GM21576 (cell line): ENCODE data around the gene DOCK2.

Source experiments
- ATAC-seq: cut with Tn5 transposase; IDR thresholded peaks from one replicate; pipeline ENCODE4 v1.9.1; 2021; ENCODE audit warnings: mild to moderate bottlenecking, moderate library complexity; ENCODE audit not compliant: unreplicated experiment

Gene DOCK2

GRCh38 chr5:170108266-170108785 is 471.3 kb downstream of the DOCK2 start:
- ATAC-seq: no peak

GRCh38 chr5:170109059-170110031 is 472.3 kb downstream of the DOCK2 start:
- ATAC-seq: no peak

GRCh38 chr5:170110403-170111087 is 473.5 kb downstream of the DOCK2 start:
- ATAC-seq: no peak

GRCh38 chr5:170111088-170111785 is 474.2 kb downstream of the DOCK2 start:
- ATAC-seq: no peak

GRCh38 chr5:170112876-170113521 is 475.9 kb downstream of the DOCK2 start:
- no peak for ATAC-seq

- ATAC-seq: no peak
Observed at GRCh38 chr5:170113522-170113900, 476.4 kb downstream of the DOCK2 start.

GRCh38 chr5:170114271-170114670 is 477.2 kb downstream of the DOCK2 start:
- ATAC-seq: no peak

- no peak for ATAC-seq
Observed at GRCh38 chr5:170115925-170116324, 478.9 kb downstream of the DOCK2 start.

- no peak for ATAC-seq
Observed at GRCh38 chr5:170117736-170118135, 480.7 kb downstream of the DOCK2 start.

- no peak for ATAC-seq
Observed at GRCh38 chr5:170120576-170120975, 483.5 kb downstream of the DOCK2 start.

GRCh38 chr5:170121321-170121720 is 484.2 kb downstream of the DOCK2 start:
- ATAC-seq: no peak

- ATAC-seq: no peak
Observed at GRCh38 chr5:170126061-170126460, 489.0 kb downstream of the DOCK2 start.

- no peak for ATAC-seq
Observed at GRCh38 chr5:170126626-170127025, 489.6 kb downstream of the DOCK2 start.

GRCh38 chr5:170131235-170131634 is 494.2 kb downstream of the DOCK2 start:
- ATAC-seq: no peak

- no peak for ATAC-seq
Observed at GRCh38 chr5:170132269-170132975, 495.3 kb downstream of the DOCK2 start.
